ENCODE data around the gene AQP12B.
"Not testable (repeated sequence)": the region's sequence is repeated elsewhere in the genome, so short reads cannot be mapped to it uniquely, and the experiment has no call there.

AQP12B gene

DNA sequence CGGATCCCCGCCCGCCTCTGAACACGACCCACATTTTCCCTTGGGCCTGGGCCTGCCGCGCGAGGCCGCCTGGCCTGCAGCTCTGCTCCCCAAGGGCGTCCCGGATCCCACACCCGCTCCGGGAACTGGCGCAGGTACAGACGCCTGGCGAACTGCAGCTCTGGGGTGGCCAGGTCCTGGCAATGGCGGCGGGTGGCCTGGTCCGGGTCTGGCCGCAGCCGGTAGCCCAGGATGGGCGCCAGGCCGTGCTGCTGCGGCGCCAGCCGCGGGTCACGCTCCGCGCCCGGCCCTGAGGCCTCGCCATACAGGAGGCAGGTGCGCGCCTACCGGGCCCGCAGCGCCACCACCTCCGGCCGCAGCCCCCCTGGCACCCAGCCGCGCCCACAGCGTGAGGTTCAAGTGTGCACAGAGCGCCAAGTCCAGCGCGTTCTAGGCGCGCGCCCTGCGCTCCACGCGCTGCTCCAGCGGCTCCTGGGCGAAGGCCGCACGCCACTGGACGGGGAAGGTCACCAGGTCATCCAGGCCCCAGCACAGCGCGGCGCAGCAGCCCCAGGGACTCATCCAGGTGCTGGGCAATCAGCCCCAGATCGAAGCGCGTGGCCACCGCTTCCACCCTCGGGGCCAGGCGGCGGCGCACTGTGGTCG is 18.5 kb upstream of the AQP12B start:
- no peak for DNase-seq

DNA sequence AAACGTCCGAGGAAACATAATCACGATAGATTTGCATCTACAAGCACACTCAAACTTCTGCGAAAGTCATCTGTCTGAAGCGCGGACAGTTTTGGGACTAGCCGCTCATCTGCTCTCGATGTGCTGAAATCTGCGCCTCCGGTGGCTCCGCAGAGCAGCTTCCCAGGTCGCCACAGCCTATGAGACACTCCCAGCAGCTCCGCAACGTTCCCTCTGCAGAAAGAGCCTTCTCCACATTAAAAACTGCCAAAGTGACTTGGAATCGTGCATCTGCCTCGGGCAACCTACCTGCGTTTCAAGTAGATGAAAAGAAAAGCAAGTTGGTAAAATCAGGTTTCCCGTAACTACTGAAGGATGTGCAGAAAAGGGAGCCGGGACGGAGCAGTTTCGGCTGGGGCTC is 17.9 kb upstream of the AQP12B start:
- DNase-seq = not testable (repeated sequence)

DNA sequence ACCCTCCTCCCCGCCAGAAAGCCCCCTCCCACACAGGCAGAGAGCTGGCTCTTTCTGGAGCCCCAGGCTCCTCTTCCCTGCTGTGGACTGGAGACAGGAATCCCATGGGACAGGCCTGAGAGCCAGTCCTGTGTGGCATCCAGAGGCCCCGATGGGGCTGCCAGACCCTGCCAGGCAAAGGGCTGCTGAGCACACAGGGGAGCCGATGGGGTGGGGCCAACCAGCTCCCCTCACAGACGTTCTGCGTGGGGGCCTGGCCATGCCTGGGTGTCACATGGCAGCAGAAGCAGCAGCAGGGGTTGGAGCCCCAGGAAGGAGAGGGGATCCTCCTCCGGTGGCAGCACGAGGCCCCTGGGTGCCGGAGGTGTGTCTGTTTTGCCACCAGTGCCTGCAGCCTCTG is 17.1 kb upstream of the AQP12B start:
- DNase-seq = not testable (repeated sequence)

DNA sequence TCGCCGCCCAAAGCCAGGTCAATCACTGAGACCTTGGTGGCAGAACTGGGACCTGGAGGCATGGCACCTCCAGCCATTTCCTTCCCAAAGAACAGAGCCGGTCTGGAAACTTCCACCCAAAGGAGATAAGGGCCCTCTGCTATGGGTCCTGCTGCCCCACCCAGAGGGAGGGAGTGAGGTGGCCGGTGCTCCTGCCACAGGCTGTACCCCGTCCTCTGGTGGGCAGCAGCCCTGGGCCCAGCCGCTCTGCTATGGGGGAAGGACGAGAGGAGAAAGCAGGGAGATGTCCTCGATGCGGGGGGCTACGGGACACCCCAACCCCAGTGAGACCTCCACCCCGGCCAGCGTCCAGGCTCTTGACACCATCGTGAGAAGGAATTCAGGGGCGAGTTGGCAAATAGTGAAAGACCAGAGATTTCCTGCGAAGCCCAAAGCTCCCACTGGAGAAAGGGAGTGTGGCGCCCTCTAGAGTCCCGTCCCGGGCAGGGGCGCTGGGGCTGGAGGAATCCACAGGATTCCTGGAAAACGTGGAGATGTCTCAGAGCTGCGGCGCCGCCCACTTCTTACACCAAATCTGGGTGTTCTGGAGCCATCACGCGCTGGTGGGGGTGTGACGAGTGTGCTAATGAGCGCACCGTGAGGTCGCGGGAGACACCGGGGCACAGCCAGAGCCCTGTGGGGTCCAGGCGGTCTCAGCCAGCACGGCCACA is 16.3 kb upstream of the AQP12B start:
- not testable (repeated sequence) for DNase-seq

DNA sequence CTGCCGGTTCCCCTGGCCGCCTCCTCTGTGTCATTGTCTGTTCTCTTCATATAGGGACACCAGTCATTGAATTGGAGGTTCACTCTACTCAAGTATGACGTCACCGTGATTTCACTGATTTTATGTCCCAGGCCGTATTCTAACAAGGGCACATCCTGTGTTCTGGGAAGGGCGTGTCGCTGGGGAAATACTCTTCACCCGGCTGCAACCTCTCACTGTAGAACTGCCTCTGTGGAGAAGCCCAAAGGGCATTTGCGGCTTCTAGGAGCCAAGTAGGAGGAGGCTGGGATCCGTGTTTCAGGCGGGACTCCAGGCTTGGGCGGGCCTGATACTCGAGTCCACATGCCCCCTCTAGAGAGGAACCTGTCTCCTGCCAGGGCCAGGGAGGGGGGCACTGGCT is 13.8 kb upstream of the AQP12B start:
- not testable (repeated sequence) for DNase-seq

DNA sequence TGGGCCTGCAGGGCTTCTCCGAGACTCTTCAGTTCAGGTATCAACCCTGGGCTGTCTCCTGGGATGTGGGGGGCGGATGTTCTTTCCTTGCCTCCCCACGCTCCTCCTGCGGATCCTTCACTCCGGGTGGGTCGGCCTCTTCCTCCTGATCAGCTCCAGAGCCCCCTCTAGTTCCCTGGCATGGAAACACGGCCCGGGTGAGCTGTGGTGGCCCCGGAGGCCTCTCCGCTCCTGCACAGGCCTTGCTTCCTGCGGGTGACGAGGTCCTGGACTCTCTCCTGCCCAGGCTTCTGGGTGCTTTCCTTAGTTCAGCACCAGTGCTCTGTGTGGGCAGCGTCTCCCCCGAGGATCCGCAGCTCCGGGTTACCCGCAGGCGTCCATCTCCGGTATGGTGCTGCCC is 12.9 kb upstream of the AQP12B start:
- DNase-seq = not testable (repeated sequence)

DNA sequence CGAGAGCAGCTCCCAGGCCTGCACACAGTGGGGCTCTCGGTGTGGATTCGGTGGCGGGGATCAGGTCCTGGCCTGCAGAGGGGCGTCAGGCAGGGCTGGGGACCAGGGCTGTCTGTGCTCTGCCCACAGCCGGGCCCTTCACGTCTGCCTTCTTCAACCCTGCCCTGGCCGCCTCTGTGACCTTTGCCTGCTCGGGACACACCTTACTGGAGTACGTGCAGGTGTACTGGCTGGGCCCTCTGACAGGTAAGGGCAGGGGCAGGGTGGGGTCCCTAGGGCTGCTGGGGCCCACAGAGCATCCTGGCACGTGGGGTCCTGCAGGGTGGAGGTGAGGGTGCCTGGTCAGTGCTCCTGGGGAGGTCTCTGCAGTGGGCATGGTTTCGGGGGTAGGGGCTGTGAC is 11.6 kb upstream of the AQP12B start:
- not testable (repeated sequence) for DNase-seq

DNA sequence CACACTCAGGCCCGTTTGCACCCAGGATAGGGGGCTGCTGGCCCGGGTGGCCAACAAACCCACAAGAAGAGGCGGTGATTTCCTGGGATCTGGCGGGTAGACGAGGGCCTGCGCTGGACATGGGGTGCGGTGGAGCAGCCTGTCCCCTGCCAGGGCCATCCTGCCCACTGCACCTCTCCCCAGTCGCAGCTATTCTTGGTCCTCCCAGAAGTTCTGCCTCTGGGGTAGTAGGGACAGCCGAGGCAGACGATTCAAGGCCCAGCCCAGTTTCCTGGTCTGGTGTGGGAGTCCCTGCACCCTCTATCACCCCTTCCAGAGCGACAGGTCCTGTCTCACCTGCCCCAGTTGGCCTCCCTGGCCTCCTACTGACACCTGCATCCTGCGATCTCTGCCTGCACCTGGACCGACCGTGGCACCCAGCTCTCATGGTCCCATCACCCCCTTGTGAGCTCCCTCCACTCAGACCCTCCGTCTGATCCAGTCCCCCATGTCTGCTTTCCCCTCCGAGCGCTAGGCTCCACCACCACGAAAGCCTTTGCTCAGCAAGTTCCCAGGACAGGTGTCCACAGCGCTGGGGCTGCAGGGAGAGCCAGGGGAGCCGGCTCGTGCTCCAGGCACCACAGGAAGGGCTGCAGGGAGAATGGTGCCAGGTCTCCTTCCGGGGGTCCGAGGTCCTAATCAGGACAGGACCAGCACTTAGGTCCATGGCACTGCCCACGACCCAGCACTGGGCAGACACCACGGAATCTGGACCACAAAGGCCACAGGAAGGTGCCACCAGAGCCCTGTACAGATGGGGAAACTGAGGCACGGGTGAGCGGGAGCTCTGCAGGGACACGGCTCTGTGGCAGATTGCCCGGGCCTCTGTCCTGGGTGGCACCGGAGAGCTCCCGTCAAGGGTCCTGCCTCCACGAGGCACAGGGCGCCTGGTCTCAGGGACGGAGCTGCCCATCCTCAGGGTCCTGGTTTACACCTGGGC is 10.2 kb upstream of the AQP12B start:
- DNase-seq = not testable (repeated sequence)

DNA sequence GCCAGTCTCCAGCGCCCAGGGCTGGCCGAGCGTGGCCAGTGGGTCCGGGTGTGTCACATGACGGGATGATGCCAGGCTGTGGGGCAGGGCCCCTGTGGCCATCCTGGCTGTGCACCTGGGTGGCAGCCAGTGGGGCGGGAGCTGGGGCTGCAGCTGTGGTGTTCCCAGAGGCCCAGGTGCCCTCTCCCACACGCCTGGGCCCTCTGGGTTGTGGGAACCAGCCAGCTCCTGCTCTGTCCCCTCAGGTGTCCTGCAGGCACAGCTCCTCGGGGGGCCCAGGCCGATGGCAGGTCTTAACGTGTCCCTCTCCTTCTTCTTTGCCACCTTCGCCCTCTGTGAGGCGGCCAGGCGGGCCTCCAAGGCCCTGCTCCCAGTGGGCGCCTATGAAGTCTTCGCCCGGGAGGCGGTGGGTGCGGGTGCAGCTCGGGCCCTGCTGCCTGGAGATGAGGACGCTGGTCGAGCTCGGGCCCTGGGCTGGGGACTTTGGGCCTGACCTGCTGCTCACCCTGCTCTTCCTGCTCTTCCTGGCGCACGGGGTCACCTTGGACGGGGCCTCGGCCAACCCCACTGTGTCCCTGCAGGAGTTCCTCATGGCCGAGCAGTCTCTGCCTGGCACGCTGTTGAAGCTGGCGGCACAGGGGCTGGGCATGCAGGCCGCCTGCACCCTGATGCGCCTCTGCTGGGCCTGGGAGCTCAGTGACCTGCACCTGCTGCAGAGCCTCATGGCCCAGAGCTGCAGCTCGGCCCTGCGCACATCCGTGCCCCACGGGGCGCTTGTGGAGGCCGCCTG is 9.1 kb upstream of the AQP12B start, which contains the start of gene AQP12A:
AQP12A (plus strand) TSS at position 236 of the 790 bp plus-strand sequence; CDS start at position 284, 48 bp downstream.
- DNase-seq = not testable (repeated sequence)

DNA sequence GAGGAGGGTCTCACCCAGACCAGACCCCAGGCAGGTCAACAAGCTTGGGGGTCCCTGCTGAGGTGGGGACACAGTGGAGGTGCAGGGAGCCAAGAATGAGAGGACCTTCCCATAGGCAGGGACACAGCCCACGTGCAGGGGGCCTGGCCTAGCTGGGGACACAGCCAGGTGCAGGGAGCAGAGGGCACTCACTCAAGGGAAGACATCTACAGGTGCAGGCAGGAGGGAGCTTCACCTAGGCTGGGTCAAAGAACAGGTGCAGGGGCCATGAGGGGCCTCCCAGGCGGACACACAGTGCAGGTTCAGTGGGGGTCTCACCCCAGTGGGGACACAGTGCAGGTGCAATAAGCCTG is 8.4 kb upstream of the AQP12B start:
- DNase-seq = not testable (repeated sequence)

DNA sequence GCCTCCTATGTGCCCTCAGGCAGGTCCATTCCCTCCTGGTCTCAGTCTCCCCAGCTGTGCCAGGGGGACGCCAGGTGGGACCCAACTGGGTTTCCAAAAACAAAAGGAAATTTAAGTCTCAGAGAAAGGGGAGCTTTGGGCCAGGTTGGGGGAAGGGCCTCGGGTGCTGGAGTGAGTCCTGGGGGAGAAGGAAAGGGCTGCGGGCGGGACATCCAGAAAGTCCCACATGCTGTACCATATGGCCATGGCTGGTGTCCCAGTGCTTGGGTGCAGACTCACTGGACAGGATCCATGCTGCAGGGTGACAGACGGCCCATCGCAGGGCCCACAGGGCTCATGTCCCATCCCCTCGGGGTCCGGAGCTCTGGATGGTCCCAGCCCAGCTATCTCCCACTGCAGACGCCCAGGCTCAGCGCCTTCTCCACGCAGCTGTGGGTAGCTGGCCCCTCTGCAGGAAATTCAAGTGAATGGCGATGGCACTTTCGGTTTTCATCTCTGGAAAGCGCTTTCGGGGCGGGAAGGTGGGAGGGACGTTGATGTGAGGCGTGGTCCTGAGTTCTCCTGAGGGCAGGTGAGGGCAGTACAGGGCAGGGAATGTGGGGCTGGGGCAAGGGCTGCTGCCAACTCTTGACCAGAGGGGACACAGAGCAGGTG is 7.9 kb upstream of the AQP12B start:
- DNase-seq = not testable (repeated sequence)

DNA sequence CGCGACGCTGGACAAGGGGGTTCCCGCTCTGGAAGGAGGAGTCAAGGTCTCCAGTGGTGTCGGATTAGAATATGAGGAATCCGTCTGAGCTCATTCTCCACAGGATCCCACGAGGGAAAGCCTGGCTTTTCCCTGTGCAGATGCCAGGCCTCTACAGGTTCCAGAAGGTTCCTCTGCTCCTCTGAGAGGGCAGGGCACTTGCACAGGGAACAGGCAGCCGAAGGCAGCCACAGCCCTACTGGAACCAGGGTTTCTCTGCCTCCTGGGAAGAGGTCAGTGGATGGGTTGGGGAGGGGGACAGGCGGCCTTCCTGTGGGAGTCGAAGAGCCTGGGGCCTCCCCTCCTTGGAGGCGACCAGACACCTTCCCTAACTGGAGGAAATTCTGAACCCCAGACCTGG is 7.3 kb upstream of the AQP12B start:
- DNase-seq = no peak

DNA sequence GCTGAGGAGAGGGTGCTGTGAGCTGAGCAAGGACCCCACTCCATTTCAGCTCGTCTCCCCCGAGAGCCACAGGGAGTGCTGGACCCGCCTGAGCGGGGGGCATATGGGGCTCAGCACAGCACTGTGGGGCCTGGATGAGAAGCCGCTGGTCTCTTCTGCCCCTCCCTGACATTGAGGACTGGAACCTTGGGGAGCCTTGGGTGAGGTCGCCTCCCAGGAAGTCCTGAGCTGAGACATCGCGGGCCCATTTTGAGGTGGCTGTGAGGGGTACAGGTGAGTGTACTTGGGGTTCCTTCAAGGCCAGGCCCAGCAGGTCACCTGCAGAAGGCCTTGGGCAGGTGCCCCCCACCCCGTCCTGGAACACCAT is 5.9 kb upstream of the AQP12B start:
- DNase-seq = no peak

DNA sequence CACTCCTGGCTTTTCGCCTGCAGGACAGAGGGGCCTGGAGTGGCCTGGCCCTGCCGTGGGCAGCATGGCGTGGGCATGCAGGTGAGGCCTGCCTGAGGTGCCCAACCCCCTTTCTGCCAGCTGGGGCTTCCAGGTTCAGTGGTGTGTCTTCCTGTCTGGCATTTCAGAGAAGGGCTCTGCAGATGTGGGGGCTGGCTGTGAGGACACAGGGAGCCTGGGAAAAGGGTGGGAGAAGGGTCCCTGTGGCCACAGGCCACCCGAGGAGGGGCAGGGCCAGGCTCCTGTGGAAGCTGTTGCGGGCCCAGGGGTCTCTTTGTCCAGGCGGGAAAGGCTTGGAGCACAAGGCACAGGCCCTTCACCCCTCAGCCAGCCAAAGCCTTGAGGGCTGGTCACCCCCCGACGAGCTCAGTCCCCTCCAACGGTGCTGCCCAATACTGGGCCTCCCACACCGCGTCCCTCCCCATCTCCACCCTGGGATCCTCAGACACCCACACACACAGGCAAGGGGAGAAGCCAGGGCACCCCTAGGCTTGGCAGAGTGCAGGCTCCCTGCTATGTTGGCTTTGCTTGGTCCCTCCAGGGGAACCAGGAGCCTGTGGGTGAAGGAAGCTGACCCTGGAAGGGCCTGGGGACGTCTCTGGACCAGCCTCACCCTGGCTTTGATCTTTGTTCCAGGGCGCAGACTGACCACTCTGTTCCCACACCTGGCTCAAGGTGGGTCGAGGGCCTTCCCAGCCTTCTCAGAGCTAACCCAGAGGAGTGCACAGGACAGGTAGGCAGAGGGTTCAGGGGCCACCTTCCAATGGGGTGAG is 5.3 kb upstream of the AQP12B start:
- DNase-seq = no peak

DNA sequence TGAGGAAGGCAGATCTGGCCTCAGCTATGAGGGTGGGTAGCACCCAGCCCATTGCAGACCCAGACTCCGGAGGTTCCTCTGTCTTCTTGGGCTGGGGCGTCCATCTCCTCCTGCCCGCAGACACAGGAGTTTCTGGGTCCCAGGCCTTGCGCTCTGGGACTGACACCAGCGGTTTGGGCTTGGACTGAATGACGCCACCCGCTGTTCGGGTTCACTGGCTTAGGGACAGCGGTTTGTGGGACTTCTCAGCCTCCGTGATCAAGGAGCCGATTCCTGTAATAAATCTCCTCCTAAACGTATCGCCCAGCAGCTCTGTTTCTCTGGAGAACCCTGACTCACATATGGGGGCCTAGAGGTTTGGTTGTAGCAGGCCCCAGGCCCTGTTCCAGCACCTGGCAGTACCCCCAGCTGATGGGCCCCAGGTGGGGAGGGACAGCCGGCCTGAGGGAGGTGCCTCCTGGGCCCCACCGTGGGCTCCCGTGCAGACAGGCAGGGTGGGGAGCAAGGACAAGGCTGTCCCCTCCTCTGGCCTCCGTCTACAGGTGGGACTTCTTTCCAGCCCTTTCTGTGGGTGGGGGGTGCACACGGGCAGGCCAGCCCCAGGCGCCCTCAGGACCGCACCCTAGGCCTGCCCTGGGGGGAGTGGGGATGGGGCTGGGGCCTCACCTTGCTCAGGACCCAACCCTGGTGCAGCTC is 4.5 kb upstream of the AQP12B start:
- no peak for DNase-seq

DNA sequence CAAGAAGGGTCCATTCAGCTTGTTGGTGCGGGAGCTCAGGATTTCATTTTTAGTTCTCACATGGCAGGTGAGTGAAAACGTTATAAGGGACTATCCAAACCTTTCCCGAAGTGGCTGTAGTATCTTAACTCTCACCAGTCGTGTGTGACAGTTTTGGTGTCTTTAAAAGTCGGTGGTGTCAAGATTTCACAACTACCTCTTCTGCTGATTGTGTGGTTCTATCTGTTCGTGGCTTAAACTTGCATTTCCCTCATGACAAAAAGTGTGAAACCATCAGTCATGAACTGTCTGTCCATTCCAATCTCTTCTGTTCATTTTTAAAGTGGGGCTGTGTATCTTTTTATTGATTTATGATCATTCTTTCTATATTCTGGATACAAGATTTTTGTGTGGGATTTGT is 3.8 kb upstream of the AQP12B start:
- DNase-seq = no peak

DNA sequence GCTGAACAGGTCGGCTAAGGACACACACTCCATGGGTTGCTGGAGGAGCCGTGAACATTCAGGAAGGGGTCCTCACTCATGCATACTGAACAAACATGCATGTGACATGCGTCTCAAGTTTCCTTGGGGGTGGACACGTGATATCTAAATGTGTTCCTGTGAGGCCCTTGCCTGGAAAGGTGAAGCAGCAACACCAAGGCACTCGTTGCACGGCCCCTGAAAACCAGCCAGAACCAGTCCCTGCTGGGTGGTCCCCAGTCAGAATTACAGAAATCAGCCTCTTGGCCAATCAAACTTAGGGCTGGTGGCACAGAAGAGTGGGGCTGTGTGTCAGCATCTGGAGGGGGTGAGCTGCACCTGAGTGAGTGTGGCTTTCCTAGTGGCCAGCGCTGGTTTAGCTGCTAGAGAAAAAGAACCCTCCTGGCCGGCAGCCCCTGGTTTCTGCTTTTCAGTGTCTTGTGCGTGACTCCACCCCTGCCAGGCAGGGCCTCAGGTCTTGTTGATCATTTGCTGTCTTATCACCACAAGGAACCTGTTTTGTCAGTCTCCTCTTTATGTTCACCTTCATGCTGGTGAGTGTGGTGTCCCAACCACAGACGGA is 3.2 kb upstream of the AQP12B start:
- no peak for DNase-seq

DNA sequence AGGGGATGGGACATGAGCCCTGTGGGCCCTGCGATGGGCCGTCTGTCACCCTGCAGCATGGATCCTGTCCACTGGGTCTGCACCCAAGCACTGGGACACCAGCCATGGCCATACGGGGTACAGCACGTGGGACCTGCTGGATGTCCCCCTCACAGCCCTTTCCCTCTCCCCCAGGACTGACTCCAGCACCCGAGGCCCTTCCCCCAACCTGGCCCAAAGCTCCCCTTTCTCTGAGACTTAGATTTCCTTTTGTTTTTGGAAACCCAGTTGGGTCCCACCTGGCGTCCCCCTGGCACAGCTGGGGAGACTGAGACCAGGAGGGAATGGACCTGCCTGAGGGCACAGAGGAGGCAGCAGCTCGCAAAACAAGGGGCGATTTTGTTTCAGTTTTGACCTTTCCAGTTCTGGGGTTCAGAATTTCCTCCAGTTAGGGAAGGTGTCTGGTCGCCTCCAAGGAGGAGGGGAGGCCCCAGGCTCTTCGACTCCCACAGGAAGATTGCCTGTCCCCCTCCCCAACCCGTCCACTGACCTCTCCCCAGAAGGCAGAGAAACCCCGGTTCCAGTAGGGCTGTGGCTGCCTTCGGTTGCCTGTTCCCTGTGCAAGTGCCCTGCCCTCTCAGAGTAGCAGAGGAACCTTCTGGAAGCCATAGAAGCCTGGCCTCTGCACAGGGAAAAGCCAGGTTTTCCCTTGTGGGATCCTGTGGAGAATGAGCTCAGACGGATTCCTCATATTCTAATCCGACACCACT is 1.5 kb upstream of the AQP12B start:
- DNase-seq = not testable (repeated sequence)

DNA sequence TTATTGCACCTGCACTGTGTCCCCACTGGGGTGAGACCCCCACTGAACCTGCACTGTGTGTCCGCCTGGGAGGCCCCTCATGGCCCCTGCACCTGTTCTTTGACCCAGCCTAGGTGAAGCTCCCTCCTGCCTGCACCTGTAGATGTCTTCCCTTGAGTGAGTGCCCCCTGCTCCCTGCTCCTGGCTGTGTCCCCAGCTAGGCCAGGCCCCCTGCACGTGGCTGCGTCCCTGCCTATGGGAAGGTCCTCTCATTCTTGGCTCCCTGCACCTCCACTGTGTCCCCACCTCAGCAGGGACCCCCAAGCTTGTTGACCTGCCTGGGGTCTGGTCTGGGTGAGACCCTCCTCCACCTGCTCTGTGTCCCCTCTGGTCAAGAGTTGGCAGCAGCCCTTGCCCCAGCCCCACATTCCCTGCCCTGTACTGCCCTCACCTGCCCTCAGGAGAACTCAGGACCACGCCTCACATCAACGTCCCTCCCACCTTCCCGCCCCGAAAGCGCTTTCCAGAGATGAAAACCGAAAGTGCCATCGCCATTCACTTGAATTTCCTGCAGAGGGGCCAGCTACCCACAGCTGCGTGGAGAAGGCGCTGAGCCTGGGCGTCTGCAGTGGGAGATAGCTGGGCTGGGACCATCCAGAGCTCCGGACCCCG is 769 bp upstream of the AQP12B start:
- DNase-seq = not testable (repeated sequence)
